HG03558 (cell line): ENCODE results near the gene OSBP2.
"Not testable (repeated sequence)": the region's sequence is repeated elsewhere in the genome, so short reads cannot be mapped to it uniquely, and the experiment has no call there.

Source experiments
- ATAC-seq: cut with Tn5 transposase; IDR thresholded peaks from one replicate; pipeline ENCODE4 v1.9.1; 2021; ENCODE audit warnings: moderate number of reproducible peaks; ENCODE audit not compliant: unreplicated experiment; ENCODE audit errors: extremely low read depth

The OSBP2 gene

GRCh38 chr22:30754521-30754920, 59.8 kb downstream of the OSBP2 start:
- no peak for ATAC-seq

GRCh38 chr22:30754971-30755758, 60.5 kb downstream of the OSBP2 start:
- ATAC-seq: no peak

- ATAC-seq: no peak
These were observed 61.1 kb downstream of the OSBP2 start for GRCh38 chr22:30755759-30756124.

GRCh38 chr22:30763815-30764673, 69.4 kb downstream of the OSBP2 start:
- ATAC-seq: no peak

- no peak for ATAC-seq
These were observed 73.0 kb downstream of the OSBP2 start for GRCh38 chr22:30767661-30768060.

- no peak for ATAC-seq
These were observed 76.0 kb downstream of the OSBP2 start for GRCh38 chr22:30770716-30771115.

DNA sequence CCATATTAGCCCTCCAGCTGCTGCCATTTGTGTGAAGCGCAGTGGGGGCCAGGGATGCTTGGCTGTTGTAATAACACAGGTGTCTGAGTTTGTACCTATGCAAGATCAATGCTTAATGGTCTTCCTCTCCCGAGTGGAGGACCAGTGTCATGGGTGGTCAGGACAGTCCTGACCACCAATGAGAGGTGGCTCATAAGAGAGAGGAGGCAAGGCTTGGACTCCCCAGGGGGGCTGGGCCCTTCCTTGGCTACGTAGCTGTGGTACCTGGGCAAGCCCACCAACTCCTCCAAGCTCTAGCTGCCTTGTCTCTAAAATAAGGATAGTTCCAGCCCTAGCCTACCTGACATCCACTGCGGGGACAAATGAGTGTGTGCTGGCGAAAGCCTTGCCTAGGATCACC, 79.2 kb downstream of the OSBP2 start:
- no peak for ATAC-seq

- ATAC-seq: no peak
These were observed 79.9 kb downstream of the OSBP2 start for GRCh38 chr22:30774566-30774965.

- ATAC-seq: no peak
These were observed 81.8 kb downstream of the OSBP2 start for GRCh38 chr22:30776476-30776875.

DNA sequence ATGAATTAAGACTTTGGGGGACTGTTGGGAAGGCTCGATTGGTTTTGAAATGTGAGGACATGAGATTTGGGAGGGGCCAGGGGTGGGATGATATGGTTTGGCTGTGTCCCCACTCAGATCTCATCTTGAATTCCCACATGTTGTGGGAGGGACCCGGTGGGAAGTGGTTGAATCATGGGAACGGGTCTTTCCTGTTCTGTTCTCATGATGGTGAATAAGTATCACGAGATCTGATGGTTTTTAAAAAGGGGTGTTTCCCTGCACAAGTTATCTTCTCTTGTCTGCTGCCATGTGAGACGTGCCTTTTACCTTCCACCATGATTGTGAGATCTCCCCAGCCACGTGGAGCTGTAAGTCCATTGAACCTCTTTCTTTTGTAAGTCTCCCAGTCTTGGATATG, 82.5 kb downstream of the OSBP2 start:
- ATAC-seq: not testable (repeated sequence)

GRCh38 chr22:30777587-30777986, 82.9 kb downstream of the OSBP2 start:
- no peak for ATAC-seq

DNA sequence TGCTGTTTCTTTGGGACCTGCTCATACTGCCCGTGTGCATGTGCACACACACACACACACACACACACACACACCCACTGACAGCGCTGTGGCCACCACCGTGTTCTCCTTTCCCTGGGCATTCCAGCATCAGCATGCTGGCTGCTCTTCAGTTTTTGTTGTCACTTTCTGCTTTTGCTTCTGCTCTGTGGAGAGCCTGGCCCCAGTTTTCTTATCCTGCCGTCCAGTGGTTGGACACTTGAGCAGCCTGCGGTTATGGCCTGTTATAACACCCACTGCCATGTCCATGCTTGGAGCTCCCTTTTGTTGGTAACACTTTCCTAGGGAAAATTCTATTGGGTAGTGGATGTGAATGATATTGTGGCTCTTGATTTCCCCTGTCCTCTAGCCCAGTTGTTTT, 83.6 kb downstream of the OSBP2 start:
- ATAC-seq: no peak

DNA sequence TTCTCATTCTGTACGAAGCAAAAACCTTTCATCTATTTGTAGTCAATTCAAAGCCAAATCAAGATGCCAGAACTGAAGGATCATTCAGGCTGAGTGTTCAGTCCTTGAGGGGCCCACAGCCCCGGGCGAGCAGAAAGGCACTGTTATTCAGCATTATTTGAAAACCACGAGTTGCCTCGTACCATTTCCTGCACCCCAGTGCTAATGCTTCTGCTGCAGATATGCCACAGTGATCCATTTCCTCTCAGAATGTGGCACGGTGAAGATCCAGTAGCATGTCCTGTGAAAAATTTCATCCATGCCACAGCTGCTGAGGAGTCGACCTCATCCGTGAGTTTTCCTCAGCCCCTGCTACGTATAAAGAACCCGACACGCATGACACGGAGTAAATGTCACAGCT, 85.4 kb downstream of the OSBP2 start:
- ATAC-seq: no peak

DNA sequence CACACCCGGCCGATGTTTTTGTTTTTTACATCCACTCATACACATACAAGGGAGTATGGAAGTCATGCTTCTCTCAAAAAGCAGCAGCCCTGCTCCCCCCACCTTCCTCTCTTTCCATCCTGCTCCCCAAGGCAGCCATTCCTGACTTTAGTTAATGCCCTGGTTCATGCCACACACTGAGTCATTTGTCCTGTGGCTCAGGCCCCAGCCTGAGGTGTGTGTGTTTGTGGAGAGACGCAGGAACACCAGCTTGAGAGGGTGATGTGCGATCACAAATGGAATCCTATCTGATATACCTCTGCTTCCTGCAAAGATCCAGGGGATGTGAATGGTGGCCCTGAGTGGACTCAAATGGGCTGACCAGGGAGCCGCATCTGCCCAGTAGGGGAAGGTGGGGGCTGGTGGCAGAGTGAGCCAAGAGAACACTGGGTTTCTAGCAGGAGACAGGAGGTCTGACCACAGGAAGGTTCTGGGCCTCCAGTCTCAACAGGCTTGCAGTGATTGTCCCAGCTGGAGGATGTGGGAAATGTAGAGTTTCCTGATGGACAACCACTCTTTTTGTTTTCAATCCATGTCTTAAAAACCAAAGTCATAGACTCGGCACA, 86.7 kb downstream of the OSBP2 start:
- ATAC-seq: no peak

DNA sequence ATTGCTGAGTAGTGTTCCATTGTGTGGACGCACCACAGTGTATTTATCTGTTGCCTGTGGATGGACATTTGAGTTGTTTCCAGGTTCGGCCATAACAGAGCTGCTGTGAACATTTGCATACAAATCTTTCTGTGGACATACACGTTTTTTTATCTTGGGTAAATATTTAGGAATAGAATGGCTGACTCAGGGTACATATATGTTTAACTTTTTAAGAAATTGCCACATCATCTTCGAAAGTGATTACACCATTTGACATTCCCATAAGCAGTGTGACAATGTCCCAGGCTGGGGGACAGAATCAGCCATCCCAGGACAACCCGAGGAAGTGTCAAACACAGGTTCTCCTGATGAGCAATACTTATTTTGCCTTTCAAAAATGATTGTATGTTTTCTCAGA, 87.9 kb downstream of the OSBP2 start:
- no peak for ATAC-seq

- no peak for ATAC-seq
These were observed 88.3 kb downstream of the OSBP2 start for GRCh38 chr22:30783021-30783420.

GRCh38 chr22:30785527-30785926, 90.9 kb downstream of the OSBP2 start:
- no peak for ATAC-seq

GRCh38 chr22:30790366-30790765, 95.7 kb downstream of the OSBP2 start:
- ATAC-seq: no peak

DNA sequence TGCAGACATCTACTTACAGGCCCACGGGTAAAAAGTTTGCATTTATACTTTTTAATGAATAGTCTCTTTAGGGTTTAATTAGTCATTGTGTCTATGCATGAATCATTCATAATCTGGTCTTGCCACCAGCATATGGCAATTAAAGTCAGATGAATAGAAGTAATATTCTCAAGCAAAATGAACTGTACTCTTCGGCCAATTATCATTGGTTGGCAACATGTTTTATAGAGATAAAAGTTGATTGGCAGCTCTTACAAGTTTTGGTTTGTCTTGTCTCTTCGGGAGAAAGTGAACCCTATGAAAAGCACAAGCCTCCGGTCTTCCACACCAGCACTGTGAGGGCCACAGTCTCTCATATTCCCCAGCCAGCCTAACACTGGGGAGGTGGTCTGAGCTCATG, 97.8 kb downstream of the OSBP2 start:
- ATAC-seq: no peak

- no peak for ATAC-seq
These were observed 100.4 kb downstream of the OSBP2 start for GRCh38 chr22:30795118-30795517.

- ATAC-seq: no peak
These were observed 107.0 kb downstream of the OSBP2 start for GRCh38 chr22:30801695-30802094.
